Renal cortical epithelial cell (primary cell): ENCODE measurements around the gene CENPVL1. TPM values are rescaled to one million over a fixed set of nuclear protein-coding genes. Genes with fewer than 3 reads are reported as not detected.
A peak's percentile ranks its signal among the peaks of the same experiment; 100 is the strongest.
"Not testable (repeated sequence)": the region's sequence is repeated elsewhere in the genome, so short reads cannot be mapped to it uniquely, and the experiment has no call there.

Experiments used
- DNase-seq: peaks from one replicate; pipeline ENCODE4 v3.0.0-alpha.2; 2011; ENCODE audit warnings: low read depth
- total RNA-seq: library from RNA; depleted of rRNA; stranded (reverse); fragments of >200 nt; gene quantifications from 2 replicates; pipeline ENCODE4 v1.2.3, GENCODE V29; 2014

Gene CENPVL1
- not detected in 2 replicates for total RNA-seq

DNA sequence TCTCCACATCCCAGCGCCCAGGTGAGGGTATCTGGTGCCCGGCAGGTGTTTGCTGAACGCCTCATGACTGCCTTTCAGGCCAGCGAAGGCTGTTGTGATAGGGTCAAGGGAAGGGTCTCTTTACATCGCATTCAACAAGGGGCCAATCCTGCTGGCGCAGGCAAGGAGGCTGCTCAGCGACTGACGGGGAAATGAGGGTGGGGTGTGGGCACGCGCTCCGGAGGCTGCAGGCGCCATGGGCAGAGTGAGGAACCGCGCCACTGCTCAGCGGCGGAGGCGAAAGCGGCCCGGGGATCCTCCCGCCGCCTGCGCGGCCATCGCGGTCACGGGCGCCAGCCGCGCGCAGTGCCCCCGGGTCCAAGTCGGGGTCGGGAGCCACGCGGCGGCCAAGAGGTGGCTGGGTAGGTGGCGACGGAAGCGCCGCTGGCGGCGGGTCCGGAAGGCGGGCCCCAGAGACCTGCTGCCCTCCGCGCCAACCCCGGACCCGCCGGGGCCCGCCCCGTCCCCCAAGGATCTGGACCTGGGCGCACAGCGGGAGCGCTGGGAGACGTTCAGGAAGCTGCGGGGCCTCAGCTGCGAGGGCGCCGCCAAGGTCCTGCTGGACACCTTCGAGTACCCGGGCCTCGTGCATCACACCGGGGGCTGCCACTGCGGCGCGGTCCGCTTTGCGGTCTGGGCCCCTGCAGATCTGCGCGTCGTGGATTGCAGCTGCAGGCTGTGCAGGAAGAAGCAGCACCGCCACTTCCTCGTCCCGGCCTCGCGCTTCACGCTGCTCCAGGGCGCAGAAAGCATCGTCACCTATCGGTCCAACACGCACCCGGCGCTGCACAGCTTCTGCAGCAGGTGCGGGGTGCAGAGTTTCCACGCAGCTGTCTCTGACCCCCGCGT, at the start of gene CENPVL1:
Gene CENPVL1, plus strand, starts transcription at position 236 of the 888 bp plus-strand sequence. Its CDS starts 0 bp downstream, at position 236.
- not testable (repeated sequence) for DNase-seq

DNA sequence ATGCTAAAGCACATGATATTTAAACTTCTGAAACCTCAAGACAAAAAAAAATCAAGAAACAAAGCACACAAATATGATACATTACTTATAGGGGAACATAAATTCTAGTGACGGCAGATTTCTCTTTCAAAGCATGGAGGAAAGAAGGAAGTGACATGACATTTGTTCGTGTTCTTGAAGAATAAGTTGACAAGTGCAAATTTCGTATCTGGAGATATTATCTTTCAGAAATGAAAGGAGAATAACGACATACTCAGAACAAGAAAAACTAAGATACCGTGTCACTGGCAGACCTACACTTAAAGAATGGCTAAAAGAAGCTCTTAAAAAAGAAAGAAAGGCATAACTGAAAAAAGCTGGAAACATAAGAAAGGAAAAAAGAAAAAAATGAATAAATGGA, 44.3 kb upstream of the CENPVL1 start:
- no peak for DNase-seq

DNA sequence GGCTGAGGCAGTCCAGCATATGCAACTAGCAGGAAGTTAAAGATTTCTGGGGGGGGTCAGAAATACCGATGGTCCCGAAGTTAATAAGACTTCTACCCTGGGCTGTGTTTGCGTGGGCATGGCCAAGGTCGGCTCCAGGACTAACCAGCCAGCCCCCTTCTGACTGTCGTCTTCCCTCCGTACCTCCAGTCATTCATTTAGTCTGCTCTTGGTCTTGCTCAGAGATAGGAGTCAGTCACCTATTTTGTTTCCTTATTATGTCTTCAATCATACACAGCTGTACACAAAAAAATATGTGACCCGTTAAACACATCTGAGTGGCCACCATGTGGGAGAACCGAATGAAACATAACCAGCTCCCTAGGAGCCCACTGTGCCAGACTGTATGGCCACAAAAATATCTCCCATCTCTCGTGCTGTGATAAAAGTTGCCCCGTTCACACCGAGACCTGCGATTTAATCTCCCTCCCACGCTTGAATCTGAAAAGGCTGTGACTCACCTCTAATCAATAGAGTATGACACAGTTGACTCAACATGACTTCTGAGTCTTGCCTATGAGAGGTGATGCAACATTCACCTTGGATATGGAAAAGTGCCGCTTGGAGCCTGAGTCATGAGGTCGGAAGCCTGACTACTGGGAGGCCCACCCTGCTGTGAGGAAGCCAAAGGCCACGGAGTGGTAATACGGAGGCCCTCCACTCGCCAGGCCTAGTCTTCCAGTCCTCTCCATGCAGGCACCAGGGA, 30.5 kb upstream of the CENPVL1 start:
- not testable (repeated sequence) for DNase-seq

DNA sequence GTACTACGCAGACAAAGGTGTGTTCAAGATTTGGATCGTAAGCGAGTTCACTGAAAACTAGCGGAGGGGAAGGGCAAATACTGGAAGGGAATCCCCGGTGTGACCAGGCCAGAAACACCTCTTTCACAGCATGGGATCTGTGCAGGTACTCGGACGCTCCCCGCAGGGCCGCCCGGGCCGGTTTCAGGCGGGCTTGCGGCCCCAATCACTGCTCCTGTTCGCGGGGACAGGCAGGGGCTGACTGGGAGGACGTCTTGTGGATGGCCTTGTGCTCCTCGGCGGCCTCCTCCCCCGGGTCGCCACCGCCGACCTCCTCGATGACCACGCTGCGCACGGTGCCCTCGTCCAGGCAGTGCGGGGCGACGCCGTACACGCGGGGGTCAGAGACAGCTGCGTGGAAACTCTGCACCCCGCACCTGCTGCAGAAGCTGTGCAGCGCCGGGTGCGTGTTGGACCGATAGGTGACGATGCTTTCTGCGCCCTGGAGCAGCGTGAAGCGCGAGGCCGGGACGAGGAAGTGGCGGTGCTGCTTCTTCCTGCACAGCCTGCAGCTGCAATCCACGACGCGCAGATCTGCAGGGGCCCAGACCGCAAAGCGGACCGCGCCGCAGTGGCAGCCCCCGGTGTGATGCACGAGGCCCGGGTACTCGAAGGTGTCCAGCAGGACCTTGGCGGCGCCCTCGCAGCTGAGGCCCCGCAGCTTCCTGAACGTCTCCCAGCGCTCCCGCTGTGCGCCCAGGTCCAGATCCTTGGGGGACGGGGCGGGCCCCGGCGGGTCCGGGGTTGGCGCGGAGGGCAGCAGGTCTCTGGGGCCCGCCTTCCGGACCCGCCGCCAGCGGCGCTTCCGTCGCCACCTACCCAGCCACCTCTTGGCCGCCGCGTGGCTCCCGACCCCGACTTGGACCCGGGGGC, 28.2 kb upstream of the CENPVL1 start:
- not testable (repeated sequence) for DNase-seq

DNA sequence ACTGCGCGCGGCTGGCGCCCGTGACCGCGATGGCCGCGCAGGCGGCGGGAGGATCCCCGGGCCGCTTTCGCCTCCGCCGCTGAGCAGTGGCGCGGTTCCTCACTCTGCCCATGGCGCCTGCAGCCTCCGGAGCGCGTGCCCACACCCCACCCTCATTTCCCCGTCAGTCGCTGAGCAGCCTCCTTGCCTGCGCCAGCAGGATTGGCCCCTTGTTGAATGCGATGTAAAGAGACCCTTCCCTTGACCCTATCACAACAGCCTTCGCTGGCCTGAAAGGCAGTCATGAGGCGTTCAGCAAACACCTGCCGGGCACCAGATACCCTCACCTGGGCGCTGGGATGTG, 27.6 kb upstream of the CENPVL1 start, which contains the start of gene CENPVL2:
Gene CENPVL2, minus strand, starts transcription at position 112 of the 343 bp plus-strand sequence. Its CDS starts 0 bp downstream, at position 112.
- not testable (repeated sequence) for DNase-seq

DNA sequence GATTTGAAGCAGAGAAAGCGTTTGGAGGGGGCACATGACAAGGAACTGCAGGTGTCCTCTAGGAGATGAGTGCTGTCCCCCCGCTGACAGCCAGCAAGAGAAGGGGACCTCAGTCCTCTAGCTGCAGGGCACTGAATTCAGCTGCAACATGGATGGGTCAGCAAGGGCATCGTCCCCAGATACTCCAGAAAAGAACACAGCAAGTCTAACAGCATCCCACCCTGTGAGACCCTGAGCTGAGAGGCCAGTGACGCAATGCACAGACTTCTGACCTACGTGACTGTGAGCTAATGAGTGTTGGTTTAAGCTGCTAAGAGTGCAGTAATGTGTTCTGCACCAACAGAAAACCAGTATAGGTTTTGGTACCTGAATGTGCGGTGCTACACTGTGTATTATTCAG, 16.1 kb upstream of the CENPVL1 start:
- no peak for DNase-seq

DNA sequence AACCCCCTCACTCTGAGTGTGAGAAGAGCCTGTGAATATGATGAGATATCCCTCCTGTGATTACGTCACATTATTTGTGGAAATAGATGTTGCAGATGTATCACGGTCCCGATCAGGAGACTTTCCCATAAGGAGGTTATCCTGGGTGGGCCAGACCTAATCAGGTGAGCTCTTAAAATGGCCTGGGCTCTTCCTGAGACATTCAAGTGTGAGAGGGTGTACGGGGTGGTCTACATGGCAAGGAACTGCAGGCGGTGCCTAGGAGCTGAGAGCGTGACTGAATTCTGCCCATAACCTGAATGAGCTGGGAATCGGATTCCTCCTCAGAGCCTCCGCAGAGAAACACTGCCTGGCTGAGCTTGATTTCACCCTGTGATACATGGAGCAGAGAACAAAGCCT, 12.9 kb upstream of the CENPVL1 start:
- DNase-seq = no peak

DNA sequence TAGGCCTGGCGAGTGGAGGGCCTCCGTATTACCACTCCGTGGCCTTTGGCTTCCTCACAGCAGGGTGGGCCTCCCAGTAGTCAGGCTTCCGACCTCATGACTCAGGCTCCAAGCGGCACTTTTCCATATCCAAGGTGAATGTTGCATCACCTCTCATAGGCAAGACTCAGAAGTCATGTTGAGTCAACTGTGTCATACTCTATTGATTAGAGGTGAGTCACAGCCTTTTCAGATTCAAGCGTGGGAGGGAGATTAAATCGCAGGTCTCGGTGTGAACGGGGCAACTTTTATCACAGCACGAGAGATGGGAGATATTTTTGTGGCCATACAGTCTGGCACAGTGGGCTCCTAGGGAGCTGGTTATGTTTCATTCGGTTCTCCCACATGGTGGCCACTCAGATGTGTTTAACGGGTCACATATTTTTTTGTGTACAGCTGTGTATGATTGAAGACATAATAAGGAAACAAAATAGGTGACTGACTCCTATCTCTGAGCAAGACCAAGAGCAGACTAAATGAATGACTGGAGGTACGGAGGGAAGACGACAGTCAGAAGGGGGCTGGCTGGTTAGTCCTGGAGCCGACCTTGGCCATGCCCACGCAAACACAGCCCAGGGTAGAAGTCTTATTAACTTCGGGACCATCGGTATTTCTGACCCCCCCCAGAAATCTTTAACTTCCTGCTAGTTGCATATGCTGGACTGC, 2.8 kb downstream of the CENPVL1 start:
- DNase-seq = not testable (repeated sequence)

DNA sequence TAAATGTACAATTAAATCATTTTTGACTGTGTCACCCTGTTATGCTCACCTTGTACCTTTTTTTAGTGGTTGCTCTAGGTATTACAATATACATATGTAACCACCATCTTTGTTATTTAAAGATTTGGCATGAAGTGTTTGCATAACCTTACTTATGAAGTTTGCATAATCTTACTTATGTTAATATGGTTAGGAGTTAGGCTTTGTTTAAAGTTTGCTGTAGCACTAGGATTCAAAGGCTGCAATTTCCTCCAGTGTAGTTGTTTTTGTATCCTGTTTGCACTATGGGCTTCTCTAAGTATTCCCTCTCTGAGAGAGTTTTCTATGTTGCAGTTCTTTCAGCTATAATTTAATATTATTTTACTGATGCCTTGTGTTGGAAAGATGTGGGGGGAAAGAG, 17.9 kb downstream of the CENPVL1 start:
- DNase-seq = no peak

DNA sequence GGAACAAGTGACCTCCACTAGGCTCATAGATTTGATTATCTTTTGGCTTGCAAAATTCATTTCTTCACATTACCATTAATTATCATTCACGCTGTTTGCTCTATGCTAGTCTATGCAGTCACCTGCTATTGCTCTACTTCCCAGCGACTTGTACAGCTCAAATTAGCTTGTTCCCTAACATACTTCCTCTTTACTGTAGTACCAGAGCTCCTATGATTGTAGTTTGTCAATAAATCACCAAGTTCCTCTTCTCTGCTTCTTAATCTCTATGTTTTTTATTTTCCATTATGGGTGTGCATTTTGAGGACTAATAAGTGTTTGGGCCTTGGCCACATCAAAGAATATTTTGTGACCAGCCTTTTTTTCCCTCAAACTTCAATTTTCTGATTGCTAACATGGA, 26.8 kb downstream of the CENPVL1 start:
- DNase-seq = no peak

DNA sequence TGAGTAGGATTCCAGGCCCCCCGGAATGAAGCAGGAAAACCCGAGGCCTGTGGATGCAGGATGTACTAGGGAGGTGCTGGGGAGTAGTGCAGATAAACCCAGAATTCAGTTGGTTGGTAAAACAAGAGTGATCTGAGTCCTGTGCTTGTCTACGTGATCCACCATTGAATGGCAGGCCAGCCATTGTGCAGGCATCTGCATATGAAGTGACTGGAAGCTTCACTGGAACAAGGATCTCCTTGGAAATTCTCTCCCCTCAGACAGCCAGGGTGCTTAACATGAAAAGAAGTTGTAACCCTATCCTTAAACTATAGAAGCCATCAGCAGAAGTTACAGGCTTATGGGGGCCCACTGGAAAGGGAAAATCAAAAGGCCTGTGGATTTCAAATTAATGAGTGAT, 32.3 kb downstream of the CENPVL1 start:
- DNase-seq = no peak

DNA sequence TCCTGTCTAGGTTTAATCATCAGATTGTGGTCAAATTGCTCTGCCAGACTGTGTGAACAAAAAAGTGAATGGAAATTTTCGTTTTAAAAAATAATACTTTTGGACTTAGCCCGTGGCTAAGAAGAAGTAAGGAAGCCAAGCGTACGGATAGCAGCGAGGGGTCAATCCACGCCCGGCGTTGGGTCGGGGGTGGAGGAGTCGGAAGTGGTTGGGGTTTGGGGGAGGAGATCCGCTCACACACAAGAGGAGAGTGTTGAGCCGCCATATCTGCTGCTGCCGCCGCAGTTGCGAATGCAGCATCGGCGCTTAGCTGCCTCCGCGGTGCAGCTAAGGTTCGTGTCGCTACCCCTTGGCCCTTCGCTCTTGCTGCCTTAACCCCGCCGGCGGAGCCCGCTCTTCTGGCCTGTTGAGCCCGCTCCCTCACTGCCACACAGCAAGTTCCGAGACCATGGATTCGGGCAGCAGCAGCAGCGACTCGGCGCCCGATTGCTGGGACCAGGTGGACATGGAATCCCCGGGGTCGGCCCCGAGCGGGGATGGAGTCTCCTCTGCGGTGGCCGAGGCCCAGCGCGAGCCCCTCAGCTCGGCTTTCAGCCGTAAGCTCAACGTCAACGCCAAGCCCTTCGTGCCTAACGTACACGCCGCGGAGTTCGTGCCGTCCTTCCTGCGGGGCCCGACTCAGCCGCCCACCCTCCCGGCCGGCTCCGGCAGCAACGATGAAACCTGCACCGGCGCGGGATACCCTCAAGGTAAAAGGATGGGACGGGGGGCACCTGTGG, 33.1 kb downstream of the CENPVL1 start, which contains the start of gene GSPT2:
Gene GSPT2, plus strand, starts transcription at position 264 of the 779 bp plus-strand sequence. Its CDS starts 185 bp downstream, at position 449.
- DNase-seq = peak; percentile 52

DNA sequence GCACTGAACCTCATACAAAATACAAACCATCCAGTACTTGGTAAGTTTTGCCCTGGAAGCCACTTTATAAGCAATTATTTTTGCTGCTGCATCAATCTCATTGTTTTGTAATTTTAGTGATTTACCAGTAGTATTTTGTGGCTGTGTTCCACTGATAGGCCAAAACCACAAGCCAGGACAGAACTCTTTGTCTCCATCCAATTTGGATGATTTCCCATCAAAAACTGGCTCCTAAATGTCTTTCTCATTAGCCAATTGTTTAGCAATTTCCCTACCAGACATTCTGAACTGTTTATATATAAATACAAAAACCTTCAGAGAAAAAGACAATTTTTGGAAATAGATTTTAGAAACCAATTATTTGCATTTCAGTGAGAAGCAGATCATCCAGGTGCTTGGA, 37.4 kb downstream of the CENPVL1 start:
- DNase-seq = no peak

DNA sequence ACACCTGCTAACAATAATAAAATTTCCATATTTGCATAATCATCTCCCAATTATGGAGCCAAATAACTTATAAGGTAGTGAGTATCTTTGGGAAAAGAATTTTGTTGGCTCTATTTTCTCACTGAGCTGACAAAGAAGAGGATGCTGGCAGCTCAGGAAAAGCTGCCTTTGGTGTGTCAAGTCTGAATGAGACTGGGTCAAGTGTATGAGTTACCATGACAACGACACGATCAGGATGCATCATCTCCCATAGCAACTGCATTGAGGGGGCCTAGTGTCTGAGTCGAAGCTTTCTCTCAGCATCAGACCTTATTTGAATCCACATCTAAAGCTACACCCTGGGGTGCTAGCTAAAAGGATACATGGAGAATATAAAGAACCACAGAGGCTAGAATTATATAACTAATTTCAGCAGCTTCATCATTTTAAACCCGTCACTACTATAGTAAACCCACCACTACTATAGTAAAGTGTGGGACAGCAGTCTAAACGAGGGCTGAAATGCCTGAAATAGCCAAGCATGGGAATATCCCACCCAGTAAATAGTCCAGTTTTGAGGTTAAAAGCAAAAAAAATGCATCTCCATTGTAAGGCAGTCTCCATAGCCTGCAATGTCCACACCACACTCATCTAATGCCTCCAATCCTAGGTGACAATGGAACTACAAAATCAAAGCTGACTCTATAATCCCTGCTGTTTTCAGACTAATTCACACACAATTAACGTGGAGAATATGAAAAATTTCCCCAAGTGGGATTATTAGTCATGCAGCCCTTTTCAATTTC, 48.9 kb downstream of the CENPVL1 start:
- DNase-seq = no peak

DNA sequence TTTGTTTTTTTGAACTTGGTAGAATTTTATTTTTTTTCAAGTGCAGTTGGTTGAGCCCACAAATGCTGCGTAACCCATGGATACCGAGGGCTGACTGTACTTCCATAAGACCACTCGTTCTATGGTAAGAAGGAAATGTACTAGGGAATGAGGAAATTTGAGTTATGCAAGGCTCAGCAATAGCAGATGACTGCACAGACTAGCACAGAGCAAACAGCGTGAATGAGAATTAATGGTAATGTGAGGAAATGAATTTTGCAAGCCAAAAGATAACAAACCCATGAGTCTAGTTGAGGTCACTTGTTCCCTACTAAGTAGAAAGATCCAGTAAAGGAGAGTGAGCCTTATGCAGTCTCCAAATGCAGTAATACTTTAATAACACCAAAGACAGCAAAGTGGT, 50.3 kb downstream of the CENPVL1 start:
- DNase-seq = no peak
